ENCODE results near the gene DAND5. TPM values are rescaled to one million over a fixed set of nuclear protein-coding genes. Genes with fewer than 3 reads are reported as not detected.

The DAND5 gene
- total and polyA plus RNA-seq, 5 donors = 5.0 to 13.8 (median 9.2) TPM

GRCh38 chr19:12986726-12987125, 17.4 kb downstream of the DAND5 start:
- no peak overlapping the region for H3K4me3 ChIP-seq (ENCODE audit: low read length)
- 96% methylated on average over 12 of the region's 12 CpGs for WGBS
- ATAC-seq (no peak), DNase-seq (no peak)
- peaks cover 3% of the 10 kb centered on the region for H3K4me1 ChIP-seq (ENCODE audit: control insufficient read depth, insufficient read depth, low read length)
- no peaks in the 10 kb centered on the region for H3K9me3 ChIP-seq (ENCODE audit: control insufficient read depth, low read length)
- H3K27ac ChIP-seq (ENCODE audit: low read length) = no peak overlapping the region
- intact Hi-C loops (cut with DNase I) = loop anchor here (5.0 to 10.0 kb wide), 4 partner anchors 76 to 108 kb away; no protein-coding TSS in a partner anchor
- no peaks in the 10 kb centered on the region for H3K27me3 ChIP-seq (ENCODE audit: control insufficient read depth, insufficient read depth)

DNA sequence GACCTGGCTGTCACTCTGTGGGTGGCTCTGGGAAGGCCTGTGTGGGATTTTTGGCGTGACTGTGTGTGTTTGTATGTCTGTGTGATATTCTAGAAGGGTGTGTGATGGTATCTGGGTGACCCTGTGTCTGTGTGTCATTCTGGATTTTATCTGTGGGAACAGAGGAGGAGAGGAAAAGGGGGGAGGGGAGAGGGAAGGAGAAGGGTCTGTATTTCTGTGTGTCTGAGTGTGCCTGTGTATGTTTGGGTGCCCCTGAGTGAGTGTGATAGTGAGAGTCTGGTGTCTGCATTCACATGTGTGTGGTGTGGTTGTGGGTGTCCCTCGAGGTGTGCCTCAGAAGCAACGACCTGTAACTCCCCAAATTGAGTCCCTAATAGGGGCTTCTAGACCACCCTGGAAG, 17.8 kb downstream of the DAND5 start:
- Histone ChIP-seq H3K27me3 (ENCODE audit: control insufficient read depth, insufficient read depth) (no peaks in the 10 kb centered on the region), H3K4me1 (ENCODE audit: control insufficient read depth, insufficient read depth, low read length) (peaks cover 3% of the 10 kb centered on the region), H3K4me3 (ENCODE audit: low read length) (no peak overlapping the region), H3K9me3 (ENCODE audit: control insufficient read depth, low read length) (no peaks in the 10 kb centered on the region), H3K27ac (ENCODE audit: low read length) (no peak overlapping the region)
- WGBS = 82% methylated on average over 3 of the region's 3 CpGs
- ATAC-seq = no peak
- intact Hi-C loops (cut with DNase I) = loop anchor here (5.0 to 10.0 kb wide), 4 partner anchors 75 to 108 kb away; no protein-coding TSS in a partner anchor
- no peak for DNase-seq

GRCh38 chr19:12987781-12988180, 18.4 kb downstream of the DAND5 start:
- no peaks in the 10 kb centered on the region for H3K27me3 ChIP-seq (ENCODE audit: control insufficient read depth, insufficient read depth)
- intact Hi-C loops (cut with DNase I) = loop anchor here (5.0 to 10.0 kb wide), 4 partner anchors 75 to 107 kb away; no protein-coding TSS in a partner anchor
- H3K4me1 ChIP-seq (ENCODE audit: control insufficient read depth, insufficient read depth, low read length) = peaks cover 3% of the 10 kb centered on the region
- H3K4me3 ChIP-seq (ENCODE audit: low read length) = no peak overlapping the region
- ATAC-seq = no peak
- DNase-seq = no peak
- no peak overlapping the region for H3K27ac ChIP-seq (ENCODE audit: low read length)
- WGBS = 80% methylated on average over 10 of the region's 10 CpGs
- H3K9me3 ChIP-seq (ENCODE audit: control insufficient read depth, low read length) = no peaks in the 10 kb centered on the region

DNA sequence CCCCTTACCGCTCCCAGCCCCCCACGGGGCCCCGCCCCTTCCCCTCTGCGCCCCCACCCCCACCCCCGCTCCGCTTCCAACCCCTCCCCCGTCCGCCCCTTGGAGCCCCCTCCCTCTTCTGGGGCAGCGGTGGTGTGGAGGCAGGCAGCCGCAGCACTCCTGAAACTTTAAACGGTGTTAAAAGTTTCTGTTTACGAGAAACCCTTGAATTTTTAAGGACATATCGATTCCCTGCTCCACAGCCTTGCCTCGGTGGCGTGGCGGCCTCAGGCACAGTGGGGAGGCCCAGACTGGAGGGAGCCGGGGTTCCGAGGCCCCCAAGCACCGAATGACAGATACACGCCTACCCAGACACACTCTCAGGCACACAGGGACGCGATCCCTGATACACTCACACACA, 21.1 kb downstream of the DAND5 start:
- H3K9me3 ChIP-seq (ENCODE audit: control insufficient read depth, low read length) = no peaks in the 10 kb centered on the region
- no peak for ATAC-seq
- intact Hi-C loops (cut with DNase I) = loop anchor here in 1 of 4 donors (10.0 kb wide), 1 partner anchor 74 kb away; no protein-coding TSS in a partner anchor
- 49% methylated on average over 22 of the region's 22 CpGs for WGBS
- H3K4me1 ChIP-seq (ENCODE audit: control insufficient read depth, insufficient read depth, low read length) = no peaks in the 10 kb centered on the region
- no peak overlapping the region for H3K4me3 ChIP-seq (ENCODE audit: low read length)
- no peak overlapping the region for H3K27ac ChIP-seq (ENCODE audit: low read length)
- H3K27me3 ChIP-seq (ENCODE audit: control insufficient read depth, insufficient read depth) = no peaks in the 10 kb centered on the region
- DNase-seq = no peak

GRCh38 chr19:12990853-12991252, 21.5 kb downstream of the DAND5 start:
- no peaks in the 10 kb centered on the region for H3K27me3 ChIP-seq (ENCODE audit: control insufficient read depth, insufficient read depth)
- 73% methylated on average over 3 of the region's 3 CpGs for WGBS
- intact Hi-C loops (cut with DNase I) = loop anchor here in 1 of 4 donors (10.0 kb wide), 1 partner anchor 74 kb away; no protein-coding TSS in a partner anchor
- no peaks in the 10 kb centered on the region for H3K9me3 ChIP-seq (ENCODE audit: control insufficient read depth, low read length)
- no peaks in the 10 kb centered on the region for H3K4me1 ChIP-seq (ENCODE audit: control insufficient read depth, insufficient read depth, low read length)
- no peak for ATAC-seq
- no peak for DNase-seq
- no peak overlapping the region for H3K4me3 ChIP-seq (ENCODE audit: low read length)
- no peak overlapping the region for H3K27ac ChIP-seq (ENCODE audit: low read length)

GRCh38 chr19:12991296-12991695, 21.9 kb downstream of the DAND5 start:
- intact Hi-C loops (cut with DNase I) = loop anchor here in 1 of 4 donors (10.0 kb wide), 1 partner anchor 74 kb away; no protein-coding TSS in a partner anchor
- DNase-seq (no peak), ATAC-seq (no peak)
- no peaks in the 10 kb centered on the region for H3K4me1 ChIP-seq (ENCODE audit: control insufficient read depth, insufficient read depth, low read length)
- no peaks in the 10 kb centered on the region for H3K27me3 ChIP-seq (ENCODE audit: control insufficient read depth, insufficient read depth)
- no peak overlapping the region for H3K4me3 ChIP-seq (ENCODE audit: low read length)
- no peak overlapping the region for H3K27ac ChIP-seq (ENCODE audit: low read length)
- H3K9me3 ChIP-seq (ENCODE audit: control insufficient read depth, low read length) = no peaks in the 10 kb centered on the region
- 94% methylated on average over 5 of the region's 5 CpGs for WGBS

GRCh38 chr19:12992729-12993128, 23.4 kb downstream of the DAND5 start:
- 97% methylated on average over 11 of the region's 11 CpGs for WGBS
- Histone ChIP-seq H3K4me3 (ENCODE audit: low read length) (no peak overlapping the region), H3K9me3 (ENCODE audit: control insufficient read depth, low read length) (no peaks in the 10 kb centered on the region), H3K27ac (ENCODE audit: low read length) (no peak overlapping the region), H3K27me3 (ENCODE audit: control insufficient read depth, insufficient read depth) (no peaks in the 10 kb centered on the region), H3K4me1 (ENCODE audit: control insufficient read depth, insufficient read depth, low read length) (peaks cover 3% of the 10 kb centered on the region)
- no peak for ATAC-seq
- peak in 1 of 3 donors; percentile 28 for DNase-seq
- intact Hi-C loops (cut with DNase I) = loop anchor here in 1 of 4 donors (10.0 kb wide), 1 partner anchor 72 kb away; no protein-coding TSS in a partner anchor

DNA sequence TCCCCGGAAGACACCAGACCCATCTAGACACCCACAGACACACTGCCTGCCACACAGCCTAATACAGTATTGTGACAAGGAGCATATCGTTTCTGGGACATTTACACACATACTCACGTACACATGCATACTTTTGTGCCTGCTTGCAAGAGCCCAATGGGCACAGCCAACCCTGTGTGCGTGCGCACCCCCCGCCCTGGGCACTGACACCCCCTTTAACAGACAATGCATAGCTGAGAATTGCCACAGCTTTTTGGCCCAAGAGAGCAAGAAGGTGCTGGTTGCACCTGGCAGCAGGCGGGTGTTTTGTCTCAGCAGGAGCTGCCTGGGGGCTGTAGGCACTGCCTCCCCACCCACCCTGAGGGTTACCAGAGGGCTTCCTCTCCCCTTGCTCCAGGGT, 24.2 kb downstream of the DAND5 start:
- no peak overlapping the region for H3K4me3 ChIP-seq (ENCODE audit: low read length)
- H3K9me3 ChIP-seq (ENCODE audit: control insufficient read depth, low read length) = no peaks in the 10 kb centered on the region
- peak in 1 of 3 donors; percentile 53 for DNase-seq
- H3K4me1 ChIP-seq (ENCODE audit: control insufficient read depth, insufficient read depth, low read length) = peaks cover 3% of the 10 kb centered on the region
- intact Hi-C loops (cut with DNase I) = loop anchor here in 1 of 4 donors (10.0 kb wide), 1 partner anchor 71 kb away; no protein-coding TSS in a partner anchor
- no peaks in the 10 kb centered on the region for H3K27me3 ChIP-seq (ENCODE audit: control insufficient read depth, insufficient read depth)
- no peak overlapping the region for H3K27ac ChIP-seq (ENCODE audit: low read length)
- WGBS = 89% methylated on average over 7 of the region's 7 CpGs
- ATAC-seq = no peak

GRCh38 chr19:12994701-12995595, 25.6 kb downstream of the DAND5 start, which contains the start of gene NFIX:
Gene NFIX (plus strand): TSS chr19:12995475. CDS start chr19:12995838, 363 bp downstream.
- peak; percentile 35 to 42 for ATAC-seq
- intact Hi-C loops (cut with DNase I) = loop anchor here in 1 of 4 donors (10.0 kb wide), 1 partner anchor 70 kb away; no protein-coding TSS in a partner anchor
- DNase-seq = peak; percentile 81 to 91 (median 90)
- 9% methylated on average over 84 of the region's 84 CpGs for WGBS
- H3K9me3 ChIP-seq (ENCODE audit: control insufficient read depth, low read length) = no peaks in the 10 kb centered on the region
- peak within 1 kb of the TSS; percentile 22 for H3K27ac ChIP-seq (ENCODE audit: low read length)
- H3K4me1 ChIP-seq (ENCODE audit: control insufficient read depth, insufficient read depth, low read length) = peaks cover 3% of the 10 kb centered on the region
- H3K27me3 ChIP-seq (ENCODE audit: control insufficient read depth, insufficient read depth) = no peaks in the 10 kb centered on the region
- peak within 1 kb of the TSS; percentile 95 for H3K4me3 ChIP-seq (ENCODE audit: low read length)

DNA sequence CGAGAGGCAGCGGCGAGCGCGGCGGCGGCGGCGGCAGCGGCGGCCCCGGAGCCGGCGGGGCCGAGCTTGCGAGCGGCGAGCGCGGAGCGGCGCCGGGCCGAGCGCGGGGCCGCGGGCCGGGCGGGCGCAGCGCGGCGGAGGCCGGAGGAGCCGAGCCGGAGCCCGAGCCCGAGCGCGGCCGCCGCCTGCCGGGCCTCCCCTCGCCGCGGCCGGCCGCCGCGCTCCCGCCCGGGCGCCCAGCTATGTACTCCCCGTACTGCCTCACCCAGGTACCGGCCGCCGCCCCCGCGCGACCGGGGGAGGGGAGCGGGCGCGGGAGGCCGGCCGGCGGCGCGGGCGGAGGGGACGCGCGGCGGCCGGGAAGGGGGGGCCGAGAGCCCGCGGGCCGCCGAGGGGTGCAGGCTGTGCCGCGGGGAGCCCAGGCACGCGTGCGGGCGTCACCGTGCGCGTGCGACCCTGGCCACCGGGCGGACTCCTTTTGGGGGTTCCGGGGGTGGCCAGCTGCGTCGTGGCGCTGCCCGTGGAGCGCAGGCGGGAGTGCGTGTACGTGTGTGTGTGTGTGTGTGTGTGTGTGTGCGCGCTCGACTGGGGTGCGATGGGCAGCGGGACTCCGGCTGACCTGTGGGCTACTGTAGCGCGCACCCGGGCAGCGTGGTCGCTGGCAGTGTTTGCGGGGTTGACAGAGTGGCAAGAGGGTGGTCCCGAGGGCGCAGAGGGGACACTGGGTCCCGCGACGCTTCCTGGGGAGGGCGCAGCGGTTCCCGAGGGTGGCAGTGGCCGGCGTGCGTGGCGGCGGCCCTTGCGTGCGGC, 26.4 kb downstream of the DAND5 start:
- ATAC-seq = peak; percentile 6 to 25
- Histone ChIP-seq H3K4me1 (ENCODE audit: control insufficient read depth, insufficient read depth, low read length) (peaks cover 3% of the 10 kb centered on the region), H3K27ac (ENCODE audit: low read length) (peak overlapping the region; percentile 22), H3K4me3 (ENCODE audit: low read length) (peak overlapping the region; percentile 95), H3K9me3 (ENCODE audit: control insufficient read depth, low read length) (no peaks in the 10 kb centered on the region), H3K27me3 (ENCODE audit: control insufficient read depth, insufficient read depth) (no peaks in the 10 kb centered on the region)
- under 1% methylated on average over 129 of the region's 129 CpGs for WGBS
- peak; percentile 63 to 83 (median 81) for DNase-seq
- intact Hi-C loops (cut with DNase I) = loop anchor here in 1 of 4 donors (10.0 kb wide), 1 partner anchor 69 kb away; no protein-coding TSS in a partner anchor
